Esophagus (tissue), 2 donors: ENCODE results near the gene HDGFL3. TPM values are rescaled to one million over a fixed set of nuclear protein-coding genes. Genes with fewer than 3 reads are reported as not detected.

Source experiments
- H3K27ac ChIP-seq, 2 donors: one replicate each; pipeline ENCODE4 v1.5.1; 2013; ENCODE audit warnings: low read depth in 2 of 2, mild to moderate bottlenecking in 2 of 2, inconsistent platforms in 1 of 2, low read length in 1 of 2, moderate library complexity in 1 of 2
- H3K27me3 ChIP-seq, 2 donors: one replicate each; pipeline ENCODE4 v1.6.1; 2013; ENCODE audit warnings: low read length in 2 of 2, control low read depth in 1 of 2, mild to moderate bottlenecking in 1 of 2; ENCODE audit not compliant: insufficient read depth in 2 of 2, control insufficient read depth in 1 of 2
- H3K36me3 ChIP-seq, 2 donors: one replicate each; pipeline ENCODE4 v1.6.1; 2013; ENCODE audit warnings: low read length in 1 of 2; ENCODE audit not compliant: control insufficient read depth in 2 of 2, insufficient read depth in 2 of 2
- H3K4me1 ChIP-seq, 2 donors: one replicate each; pipeline ENCODE4 v1.6.1; 2013; ENCODE audit warnings: low read length in 1 of 2; ENCODE audit not compliant: control insufficient read depth in 2 of 2, insufficient read depth in 2 of 2
- H3K4me3 ChIP-seq, 2 donors: one replicate each; pipeline ENCODE4 v1.5.1; 2013; ENCODE audit warnings: low read length in 2 of 2, mild to moderate bottlenecking in 2 of 2, low read depth in 1 of 2, moderate library complexity in 1 of 2
- H3K9me3 ChIP-seq, 2 donors: one replicate each; pipeline ENCODE4 v1.6.1; 2013; ENCODE audit warnings: mild to moderate bottlenecking in 2 of 2, low read depth in 1 of 2, low read length in 1 of 2, moderate library complexity in 1 of 2; ENCODE audit not compliant: control insufficient read depth in 2 of 2, insufficient read depth in 1 of 2
- WGBS, 2 donors: extraction: QIAGEN DNeasy Blood & Tissue Kit; methylation state at CpG; one replicate each; pipeline ENCODE4 v1.1.7; 2013; 5-methylcytosine and 5-hydroxymethylcytosine counted together
- polyA plus RNA-seq, 2 donors: library from polyadenylated mRNA; stranded (reverse); fragments of 200-250 nt; gene quantifications; one replicate each; pipeline ENCODE4 v1.2.3, GENCODE V29; 2013
- donor health status: healthy with polysubstance abuse.
- donor health status: Bipolar disorder and iron deficiency.

Gene HDGFL3
- polyA plus RNA-seq, 2 donors: 3.4 to 6.3 TPM

DNA sequence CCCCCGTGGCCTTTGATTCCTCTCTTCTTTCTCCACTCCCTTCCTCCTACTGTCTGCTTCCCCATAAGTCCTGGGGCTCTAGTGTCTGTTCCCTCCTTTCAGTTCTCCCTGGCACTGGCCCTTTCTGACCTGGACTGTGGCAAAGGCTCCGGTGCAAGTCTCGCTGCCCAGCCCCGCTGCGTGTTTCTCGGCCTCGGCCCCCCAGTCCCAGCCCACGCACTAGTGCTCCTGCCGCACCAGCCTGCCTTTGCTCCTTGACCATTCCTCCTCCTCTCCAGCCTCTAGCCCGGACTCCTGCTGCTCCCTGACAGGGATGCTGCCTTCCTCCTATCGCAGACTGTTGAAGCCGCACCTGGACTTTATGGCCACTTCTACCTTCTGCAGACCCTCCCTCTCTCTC, 98.1 kb downstream of the HDGFL3 start:
- no peaks in the 10 kb centered on the region for H3K36me3 ChIP-seq
- peaks cover 0 to 16% of the 10 kb centered on the region in 2 donors for H3K27me3 ChIP-seq
- peaks cover 0 to 8% of the 10 kb centered on the region in 2 donors for H3K4me1 ChIP-seq
- H3K27ac ChIP-seq: no peak overlapping the region
- WGBS, 2 donors: 84 to 89% methylated on average over 12 of the region's 12 CpGs
- H3K9me3 ChIP-seq: no peaks in the 10 kb centered on the region
- H3K4me3 ChIP-seq: no peak overlapping the region

DNA sequence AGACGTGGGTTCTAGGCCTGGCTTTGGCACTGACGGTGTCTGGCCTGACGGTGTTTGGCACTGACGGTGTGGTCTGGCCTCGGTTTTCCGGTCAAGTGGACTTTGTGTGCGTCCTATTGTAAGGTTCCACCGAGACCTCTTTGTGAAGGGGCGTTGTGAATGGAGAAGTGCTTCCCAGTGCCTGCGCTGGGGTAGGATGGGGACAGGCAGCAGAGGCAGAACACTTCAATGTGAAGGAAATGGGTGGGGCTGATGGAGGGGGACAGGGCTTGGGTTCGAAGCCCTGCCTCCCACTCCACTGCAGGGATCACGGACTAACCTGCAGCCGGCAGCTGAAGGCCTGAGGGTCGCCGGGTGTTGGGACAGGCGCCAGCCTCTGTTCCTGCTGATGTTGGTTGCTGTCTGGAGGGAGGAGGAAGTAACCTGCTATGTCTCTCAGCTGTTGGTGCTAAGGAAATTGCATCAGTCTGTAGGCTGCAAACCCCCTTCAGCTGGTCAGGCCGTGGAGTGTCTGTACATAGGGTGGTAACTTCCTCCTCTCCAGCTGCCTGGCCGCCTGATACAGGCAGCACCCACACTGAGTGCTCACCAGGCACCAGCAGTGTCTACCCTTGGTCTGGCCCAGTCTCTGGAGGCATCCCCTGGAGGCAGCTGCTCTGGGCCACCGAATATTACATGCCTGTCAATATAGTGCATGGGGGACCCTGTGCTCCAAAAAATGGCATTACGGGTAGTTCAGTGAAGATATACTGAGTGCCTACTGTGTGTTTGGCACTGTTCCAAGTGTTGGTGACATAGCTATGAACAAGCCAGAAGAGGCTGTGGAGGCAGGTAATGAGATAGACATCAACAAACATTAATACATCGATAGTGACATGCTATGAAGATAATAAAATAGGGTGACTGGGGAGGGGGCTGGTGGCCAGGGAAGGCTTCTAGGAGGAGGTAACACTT, 99.1 kb downstream of the HDGFL3 start:
- peaks cover 0 to 16% of the 10 kb centered on the region in 2 donors for H3K27me3 ChIP-seq
- H3K36me3 ChIP-seq: no peaks in the 10 kb centered on the region
- peak overlapping the region in 1 of 2 donors; percentile 56 for H3K27ac ChIP-seq
- H3K9me3 ChIP-seq: no peaks in the 10 kb centered on the region
- WGBS, 2 donors: 46 to 52% methylated on average over 21 of the region's 21 CpGs
- H3K4me3 ChIP-seq: peak overlapping the region in 1 of 2 donors; percentile 45
- H3K4me1 ChIP-seq: peaks cover 0 to 8% of the 10 kb centered on the region in 2 donors

DNA sequence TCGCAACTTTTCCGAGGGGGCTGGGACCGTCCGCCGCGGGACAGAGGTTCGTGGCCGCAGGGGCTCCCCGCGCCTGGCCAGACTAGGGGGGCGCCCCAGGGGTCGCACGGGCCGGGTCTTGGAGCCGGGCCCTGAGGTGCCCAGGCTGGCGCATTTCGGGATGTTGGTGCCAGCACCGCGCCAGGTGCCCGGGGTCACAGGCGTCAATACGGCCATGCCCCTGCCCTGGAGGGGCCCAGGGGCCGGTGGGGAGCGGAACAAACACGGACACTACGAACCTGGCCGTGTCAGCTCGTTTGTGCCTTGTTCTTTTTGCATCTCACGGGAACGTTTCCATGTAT, 99.8 kb downstream of the HDGFL3 start:
- Histone ChIP-seq H3K27ac (no peak overlapping the region), H3K9me3 (no peaks in the 10 kb centered on the region), H3K4me1 (peaks cover 0 to 8% of the 10 kb centered on the region in 2 donors), H3K36me3 (no peaks in the 10 kb centered on the region), H3K27me3 (peaks cover 0 to 16% of the 10 kb centered on the region in 2 donors), H3K4me3 (peak overlapping the region; percentile 45 to 49)
- 6 to 8% methylated on average over 30 of the region's 30 CpGs for WGBS, 2 donors

DNA sequence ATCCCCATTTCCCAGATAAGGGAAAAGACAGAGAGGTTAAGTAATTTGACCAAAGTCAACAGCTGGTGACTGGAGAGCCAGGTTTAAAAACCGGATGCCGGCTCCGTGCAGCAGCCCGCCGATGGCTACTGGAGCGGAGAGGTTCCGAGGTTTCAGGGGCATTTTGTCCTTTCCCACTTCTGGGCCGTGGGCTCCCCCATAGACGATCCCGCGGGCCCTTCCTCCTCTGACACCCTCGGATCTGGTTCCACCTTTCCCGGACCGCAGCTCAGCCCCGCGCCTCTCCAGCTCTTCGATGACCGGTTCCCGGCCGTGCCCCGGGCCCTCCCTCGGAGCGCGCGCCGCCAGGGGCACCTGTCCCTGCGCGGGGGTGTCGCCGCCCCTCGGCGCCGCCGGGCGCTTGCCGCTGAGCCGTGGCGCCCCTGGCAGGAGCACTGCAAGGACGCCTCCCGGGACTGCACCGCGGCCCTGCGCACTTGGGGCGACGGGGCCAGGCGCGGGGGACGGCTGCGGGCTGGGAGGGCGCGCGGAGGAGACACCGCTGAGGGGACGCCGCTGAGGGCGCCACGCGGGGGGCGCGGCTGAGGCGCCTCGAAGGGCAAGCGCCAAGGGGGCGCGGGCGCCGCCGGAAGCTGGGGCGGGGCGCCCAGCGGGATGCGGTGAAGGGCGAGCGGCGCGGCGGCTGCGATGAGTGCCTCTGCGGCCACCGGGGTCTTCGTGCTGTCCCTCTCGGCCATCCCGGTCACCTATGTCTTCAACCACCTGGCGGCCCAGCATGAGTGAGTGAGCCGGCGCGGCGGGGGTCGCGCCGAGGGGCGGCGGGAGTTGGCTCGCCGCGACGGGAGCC, 100.4 kb downstream of the HDGFL3 start, which contains the start of gene TM6SF1:
Gene TM6SF1 (plus strand): TSS at position 652 of the 847 bp plus-strand sequence. CDS start 36 bp downstream, at position 688.
- 1 to 2% methylated on average over 81 to 97 of the region's 97 CpGs for WGBS, 2 donors
- Histone ChIP-seq H3K36me3 (no peaks in the 10 kb centered on the region), H3K27ac (peak within 1 kb of the TSS in 1 of 2 donors; percentile 56), H3K4me3 (peak within 1 kb of the TSS; percentile 45 to 49), H3K4me1 (peaks cover 0 to 8% of the 10 kb centered on the region in 2 donors), H3K9me3 (no peaks in the 10 kb centered on the region), H3K27me3 (peaks cover 0 to 16% of the 10 kb centered on the region in 2 donors)

DNA sequence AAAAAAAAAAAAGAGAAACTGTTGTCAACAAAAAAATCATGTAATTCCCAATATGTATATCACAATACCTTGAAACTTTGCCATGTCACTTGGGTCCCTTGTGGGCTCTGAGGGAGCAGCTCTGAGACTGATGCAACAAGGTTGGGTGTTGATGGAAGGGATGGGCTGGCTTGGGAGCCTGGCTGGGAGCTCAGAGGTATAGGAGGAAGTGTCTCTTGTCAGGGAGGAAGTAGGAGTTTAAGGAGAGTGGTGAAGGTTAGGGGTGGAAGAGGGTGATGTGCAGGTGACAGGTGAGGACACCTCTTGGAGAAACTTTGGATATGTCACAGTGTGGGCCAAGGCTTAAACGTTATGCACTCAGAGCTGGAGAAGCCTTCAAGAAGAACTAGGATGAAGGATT, 102.2 kb downstream of the HDGFL3 start:
- Histone ChIP-seq H3K36me3 (no peaks in the 10 kb centered on the region), H3K4me1 (peaks cover 0 to 8% of the 10 kb centered on the region in 2 donors), H3K27me3 (peaks cover 0 to 16% of the 10 kb centered on the region in 2 donors), H3K4me3 (no peak overlapping the region), H3K9me3 (peaks cover 0 to 2% of the 10 kb centered on the region in 2 donors), H3K27ac (no peak overlapping the region)
- 68 to 77% methylated on average over 1 of the region's 1 CpG for WGBS, 2 donors

DNA sequence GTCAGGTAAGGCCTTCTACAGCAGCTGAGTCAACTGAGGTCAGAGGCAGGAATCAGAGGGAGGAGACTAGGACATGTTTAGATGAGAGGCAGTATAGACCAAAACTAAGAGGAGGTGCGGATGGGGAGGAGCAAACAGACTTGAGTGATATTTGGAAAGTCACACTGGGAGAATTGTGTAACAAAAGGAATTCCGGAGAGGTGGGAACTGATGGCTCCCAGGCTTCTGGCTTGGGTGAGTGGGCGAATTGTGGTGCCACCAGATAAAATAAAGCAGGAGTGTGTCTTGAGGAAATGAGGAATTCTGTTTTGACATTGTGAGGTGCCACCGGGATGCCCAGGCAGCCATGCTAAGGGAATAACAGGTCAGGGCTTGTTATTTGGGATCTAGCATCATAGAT, 103.5 kb downstream of the HDGFL3 start:
- Histone ChIP-seq H3K4me3 (no peak overlapping the region), H3K9me3 (peaks cover 0 to 2% of the 10 kb centered on the region in 2 donors), H3K36me3 (no peaks in the 10 kb centered on the region), H3K4me1 (peaks cover 0 to 8% of the 10 kb centered on the region in 2 donors), H3K27me3 (peaks cover 0 to 16% of the 10 kb centered on the region in 2 donors), H3K27ac (no peak overlapping the region)
- WGBS, 2 donors: 89 to 92% methylated on average over 4 of the region's 4 CpGs

DNA sequence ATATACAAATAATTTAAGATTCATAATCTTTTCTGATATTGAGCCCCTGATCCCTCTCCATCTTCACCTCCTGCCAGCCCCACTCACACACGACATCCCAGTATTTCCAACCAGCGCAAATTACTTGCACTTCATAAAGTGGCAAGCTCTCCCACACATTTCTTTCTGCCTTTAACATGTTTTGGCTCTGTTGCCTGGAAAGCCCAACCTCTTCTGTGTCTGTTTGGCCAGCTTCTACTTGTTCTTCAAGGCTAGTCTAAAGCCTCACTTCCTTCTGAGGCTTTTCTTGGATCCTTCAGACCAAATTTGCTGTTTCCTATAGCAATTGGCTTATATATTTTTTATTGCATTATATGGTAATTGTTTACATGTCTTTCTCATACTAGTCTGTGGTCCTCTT, 105.3 kb downstream of the HDGFL3 start:
- no peak overlapping the region for H3K27ac ChIP-seq
- WGBS, 2 donors: 59 to 62% methylated on average over 2 of the region's 2 CpGs
- peaks cover 0 to 4% of the 10 kb centered on the region in 2 donors for H3K27me3 ChIP-seq
- no peaks in the 10 kb centered on the region for H3K36me3 ChIP-seq
- H3K9me3 ChIP-seq: peaks cover 2% of the 10 kb centered on the region in 2 donors
- no peak overlapping the region for H3K4me3 ChIP-seq
- H3K4me1 ChIP-seq: peaks cover 0 to 5% of the 10 kb centered on the region in 2 donors

DNA sequence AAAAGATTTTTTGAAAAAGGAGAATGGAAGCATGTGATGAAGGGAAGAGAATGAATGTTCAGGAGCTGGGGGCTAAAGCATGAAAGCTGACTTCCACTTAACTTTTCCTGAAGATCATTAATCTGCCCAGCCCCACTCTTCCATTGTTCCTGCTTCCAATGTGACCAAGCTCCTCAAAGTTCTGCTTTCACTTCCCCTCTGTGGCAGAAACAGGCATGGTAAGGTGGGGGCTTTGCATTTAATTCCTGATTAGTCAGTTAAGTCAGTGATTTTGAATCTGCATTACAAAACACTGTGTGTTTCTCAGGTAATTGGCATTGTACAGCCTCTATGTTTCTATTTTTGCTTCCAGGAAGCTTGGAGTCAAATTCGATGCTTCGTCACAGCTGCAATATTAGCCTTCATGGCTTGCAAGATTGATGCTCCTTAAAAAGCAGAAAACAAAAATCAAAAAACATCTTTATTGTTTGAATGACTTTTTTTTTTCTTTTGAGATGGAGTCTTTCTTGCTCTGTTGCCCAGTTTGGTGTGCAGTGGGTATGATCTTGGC, 107.5 kb downstream of the HDGFL3 start:
- no peaks in the 10 kb centered on the region for H3K36me3 ChIP-seq
- H3K4me3 ChIP-seq: no peak overlapping the region
- WGBS, 2 donors: 47 to 62% methylated on average over 2 of the region's 2 CpGs
- H3K4me1 ChIP-seq: no peaks in the 10 kb centered on the region
- H3K27ac ChIP-seq: no peak overlapping the region
- H3K27me3 ChIP-seq: no peaks in the 10 kb centered on the region
- peaks cover 2 to 4% of the 10 kb centered on the region in 2 donors for H3K9me3 ChIP-seq

DNA sequence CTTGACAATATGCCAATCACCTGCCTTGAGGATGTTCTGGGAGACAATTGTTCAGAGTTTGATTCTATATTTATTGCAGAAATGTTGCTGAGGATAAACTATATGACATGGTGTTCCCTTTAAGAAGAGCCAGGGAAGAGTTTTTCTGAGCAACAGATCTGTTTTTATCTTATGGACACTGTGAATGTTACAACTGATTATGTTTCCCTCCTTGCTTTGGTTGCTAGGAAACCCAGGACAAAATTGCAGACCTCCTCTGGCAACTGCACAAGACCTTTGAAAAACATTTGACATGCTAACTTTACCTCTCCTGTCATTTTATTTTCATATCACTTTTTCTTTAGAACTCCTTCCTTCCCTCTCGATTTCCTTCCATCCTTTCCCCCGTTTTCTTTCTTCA, 108.3 kb downstream of the HDGFL3 start:
- WGBS, 2 donors: 68 to 92% methylated on average over 2 of the region's 2 CpGs
- H3K36me3 ChIP-seq: no peaks in the 10 kb centered on the region
- no peak overlapping the region for H3K4me3 ChIP-seq
- peaks cover 2 to 4% of the 10 kb centered on the region in 2 donors for H3K9me3 ChIP-seq
- H3K4me1 ChIP-seq: no peaks in the 10 kb centered on the region
- H3K27me3 ChIP-seq: no peaks in the 10 kb centered on the region
- H3K27ac ChIP-seq: no peak overlapping the region
